AG10803 (cell line): ENCODE data around the gene C1QB.

ENCODE experiments used
- DNase-seq: peaks from one replicate; pipeline ENCODE4 v3.0.0; 2010; ENCODE audit warnings: low read depth
- H3K4me3 ChIP-seq: 2 replicates; pipeline ENCODE4 v1.5.1; 2011; ENCODE audit warnings: mild to moderate bottlenecking, low read length, control low read depth
- CTCF ChIP-seq: conservative IDR thresholded peaks from 2 replicates; pipeline ENCODE4 v1.5.1; 2011; ENCODE audit warnings: mild to moderate bottlenecking, low read length, control low read depth, inconsistent platforms

The C1QB gene

GRCh38 chr1:22694172-22694571 is 41.1 kb downstream of the C1QB start:
- TF ChIP-seq CTCF = no peak
- no peak overlapping the region for H3K4me3 ChIP-seq
- DNase-seq = no peak

GRCh38 chr1:22696610-22697009 is 43.6 kb downstream of the C1QB start:
- no peak overlapping the region for H3K4me3 ChIP-seq
- no peak for TF ChIP-seq CTCF
- no peak for DNase-seq

GRCh38 chr1:22697980-22698379 is 44.9 kb downstream of the C1QB start:
- TF ChIP-seq CTCF = no peak
- DNase-seq = no peak
- H3K4me3 ChIP-seq = no peak overlapping the region

GRCh38 chr1:22699681-22700520 is 46.9 kb downstream of the C1QB start:
- no peak for DNase-seq
- no peak for TF ChIP-seq CTCF
- H3K4me3 ChIP-seq = no peak overlapping the region

DNA sequence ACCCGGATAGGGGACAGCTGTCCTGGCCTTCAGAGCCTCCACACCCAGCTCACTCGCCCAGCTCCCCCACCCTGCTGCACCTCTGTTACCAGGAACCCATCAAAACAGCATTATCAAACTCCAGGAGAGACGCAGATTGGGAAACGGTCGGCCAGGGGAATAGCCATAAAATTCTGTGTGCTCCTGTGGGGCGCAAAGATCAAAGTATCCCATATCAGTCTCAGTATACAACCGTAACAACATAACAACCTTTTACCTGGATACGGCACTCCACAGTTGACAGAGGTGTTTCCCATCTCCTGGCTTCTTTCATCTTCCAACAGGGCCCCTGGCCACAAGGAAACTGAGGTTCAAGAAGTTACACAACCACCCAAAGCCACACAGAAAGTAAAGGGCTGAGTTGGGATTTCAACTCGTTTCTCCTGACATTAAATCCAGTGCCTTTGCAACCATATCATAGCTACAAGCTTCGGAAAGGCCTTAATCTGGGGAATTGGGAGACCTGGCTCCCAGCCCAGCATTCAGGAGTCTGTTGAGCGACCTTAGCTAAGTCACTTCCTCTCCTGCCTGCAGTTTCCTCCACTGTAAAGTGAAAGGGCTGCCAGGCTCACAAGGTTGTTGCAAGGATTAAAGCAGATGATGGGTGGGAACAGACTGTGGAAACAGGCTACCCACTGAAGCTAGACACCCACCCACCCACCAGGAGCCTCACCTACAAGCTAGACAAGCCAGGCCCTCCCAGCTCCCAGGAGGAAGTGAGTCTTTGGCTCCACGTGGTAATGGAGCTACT is 49.5 kb downstream of the C1QB start:
- no peak for DNase-seq
- TF ChIP-seq CTCF = no peak
- H3K4me3 ChIP-seq = no peak overlapping the region

- no peak overlapping the region for H3K4me3 ChIP-seq
- TF ChIP-seq CTCF = peak; percentile 90
- peak; percentile 80 for DNase-seq
Measured at GRCh38 chr1:22704440-22705067, 51.5 kb downstream of the C1QB start.
